ENCODE data around the gene SLC22A1. TPM values are rescaled to one million over a fixed set of nuclear protein-coding genes. Genes with fewer than 3 reads are reported as not detected.

The SLC22A1 gene
- total RNA-seq, 1 donor from 2014 or later: 3.2 TPM

DNA sequence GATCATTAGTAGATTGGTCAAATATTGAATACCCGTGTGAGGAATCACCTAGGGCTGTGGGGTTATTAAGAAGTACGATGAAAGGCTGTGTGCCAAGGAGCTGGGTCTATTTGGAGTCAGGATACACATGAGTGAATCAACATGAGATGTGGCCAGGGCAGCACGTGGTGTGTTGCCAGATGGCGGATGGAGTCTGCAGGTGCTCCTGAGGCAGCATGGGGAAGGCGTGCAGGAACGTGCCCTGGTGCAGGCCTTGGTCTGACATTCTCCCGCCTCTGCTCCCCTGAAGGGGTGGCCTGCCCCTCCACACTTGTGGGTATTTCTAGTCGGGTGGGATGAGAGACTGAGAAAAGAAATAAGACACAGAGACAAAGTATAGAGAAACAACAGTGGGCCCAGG lies 39.0 kb upstream of the SLC22A1 start:
- H4K20me1 ChIP-seq (ENCODE audit: insufficient read depth, low read length): no peaks in the 10 kb centered on the region
- Mint-ChIP-seq H3K27me3 (ENCODE audit: low read depth, unreplicated experiment) (no peaks in the 10 kb centered on the region), H3K4me3 (ENCODE audit: unreplicated experiment) (no peak overlapping the region), H3K9me3 (ENCODE audit: unreplicated experiment) (no peaks in the 10 kb centered on the region), H3K36me3 (ENCODE audit: low read depth, unreplicated experiment) (peaks cover 25% of the 10 kb centered on the region), H3K27ac (ENCODE audit: unreplicated experiment) (peak overlapping the region; percentile 23), H3K4me1 (ENCODE audit: low read depth, unreplicated experiment) (no peaks in the 10 kb centered on the region)
- TF ChIP-seq, protein P1, sequence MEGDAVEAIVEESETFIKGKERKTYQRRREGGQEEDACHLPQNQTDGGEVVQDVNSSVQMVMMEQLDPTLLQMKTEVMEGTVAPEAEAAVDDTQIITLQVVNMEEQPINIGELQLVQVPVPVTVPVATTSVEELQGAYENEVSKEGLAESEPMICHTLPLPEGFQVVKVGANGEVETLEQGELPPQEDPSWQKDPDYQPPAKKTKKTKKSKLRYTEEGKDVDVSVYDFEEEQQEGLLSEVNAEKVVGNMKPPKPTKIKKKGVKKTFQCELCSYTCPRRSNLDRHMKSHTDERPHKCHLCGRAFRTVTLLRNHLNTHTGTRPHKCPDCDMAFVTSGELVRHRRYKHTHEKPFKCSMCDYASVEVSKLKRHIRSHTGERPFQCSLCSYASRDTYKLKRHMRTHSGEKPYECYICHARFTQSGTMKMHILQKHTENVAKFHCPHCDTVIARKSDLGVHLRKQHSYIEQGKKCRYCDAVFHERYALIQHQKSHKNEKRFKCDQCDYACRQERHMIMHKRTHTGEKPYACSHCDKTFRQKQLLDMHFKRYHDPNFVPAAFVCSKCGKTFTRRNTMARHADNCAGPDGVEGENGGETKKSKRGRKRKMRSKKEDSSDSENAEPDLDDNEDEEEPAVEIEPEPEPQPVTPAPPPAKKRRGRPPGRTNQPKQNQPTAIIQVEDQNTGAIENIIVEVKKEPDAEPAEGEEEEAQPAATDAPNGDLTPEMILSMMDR (IDR thresholded peaks at IDR 0.05; ENCODE audit: insufficient read depth, low read depth, low read length): no peak
- no peak for TF ChIP-seq EZH2 (IDR thresholded peaks at IDR 0.05; ENCODE audit: insufficient read depth, low read length)
- FAIRE-seq: no peak
- H3K27me3 ChIP-seq (ENCODE audit: insufficient read depth, low read length): no peaks in the 10 kb centered on the region
- DNase-seq (ENCODE audit: low read depth): no peak
- no peaks in the 10 kb centered on the region for H3K4me1 ChIP-seq (ENCODE audit: insufficient read depth, low read length)
- H3K9ac ChIP-seq (ENCODE audit: low read length): no peak overlapping the region
- no peak overlapping the region for H2AFZ ChIP-seq (ENCODE audit: low read depth, low read length)
- no peak overlapping the region for H3K27ac ChIP-seq (ENCODE audit: low read depth, low read length)
- peaks cover 23% of the 10 kb centered on the region for H3K36me3 ChIP-seq (ENCODE audit: insufficient read depth, low read length)
- no peak overlapping the region for H3K4me2 ChIP-seq (ENCODE audit: low read length)
- no peaks in the 10 kb centered on the region for H3K9me3 ChIP-seq (ENCODE audit: insufficient read depth, low read depth, low read length)
- H3K4me3 ChIP-seq (ENCODE audit: insufficient read depth, low read depth, low read length): no peak overlapping the region
- H3K79me2 ChIP-seq (ENCODE audit: insufficient read depth, low read length): no peaks in the 10 kb centered on the region

DNA sequence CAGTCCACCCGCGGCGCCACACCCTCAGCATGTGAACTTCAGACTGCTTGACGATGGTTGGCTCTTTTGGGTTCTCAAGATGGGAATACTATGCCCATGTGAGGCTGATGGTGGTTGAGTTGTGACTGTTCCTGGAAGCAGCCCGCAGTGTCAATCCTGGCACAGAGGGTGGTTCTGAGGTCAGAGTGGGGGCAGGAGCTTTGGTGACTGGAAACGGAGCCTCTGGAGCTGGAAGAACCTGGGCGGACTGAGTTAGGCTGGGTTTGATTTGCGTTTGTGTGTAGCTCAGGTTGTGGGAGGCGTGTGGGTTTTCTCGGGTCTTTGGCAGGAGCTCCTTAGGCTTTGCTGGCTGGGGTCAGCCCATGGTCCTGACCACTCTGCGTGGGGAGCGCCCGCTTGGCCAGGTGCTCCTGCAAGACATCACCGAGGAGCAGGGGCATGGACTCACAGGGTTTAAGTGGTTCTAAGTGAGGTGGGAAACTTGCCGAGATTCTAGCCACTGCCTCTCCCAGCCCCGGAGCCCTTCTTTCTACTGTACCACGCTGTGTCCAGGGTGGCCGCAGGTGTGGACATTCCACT lies 37.3 kb upstream of the SLC22A1 start:
- peaks cover 25% of the 10 kb centered on the region for H3K36me3 Mint-ChIP-seq (ENCODE audit: low read depth, unreplicated experiment)
- Histone ChIP-seq H3K36me3 (ENCODE audit: insufficient read depth, low read length) (peaks cover 28% of the 10 kb centered on the region), H3K4me3 (ENCODE audit: insufficient read depth, low read depth, low read length) (no peak overlapping the region), H3K79me2 (ENCODE audit: insufficient read depth, low read length) (no peaks in the 10 kb centered on the region), H3K9ac (ENCODE audit: low read length) (no peak overlapping the region), H3K4me2 (ENCODE audit: low read length) (no peak overlapping the region), H3K9me3 (ENCODE audit: insufficient read depth, low read depth, low read length) (no peaks in the 10 kb centered on the region), H4K20me1 (ENCODE audit: insufficient read depth, low read length) (peaks cover 12% of the 10 kb centered on the region), H3K27me3 (ENCODE audit: insufficient read depth, low read length) (no peaks in the 10 kb centered on the region), H3K27ac (ENCODE audit: low read depth, low read length) (no peak overlapping the region), H2AFZ (ENCODE audit: low read depth, low read length) (no peak overlapping the region), H3K4me1 (ENCODE audit: insufficient read depth, low read length) (no peaks in the 10 kb centered on the region)
- no peak for FAIRE-seq
- no peaks in the 10 kb centered on the region for H3K9me3 Mint-ChIP-seq (ENCODE audit: unreplicated experiment)
- no peaks in the 10 kb centered on the region for H3K27me3 Mint-ChIP-seq (ENCODE audit: low read depth, unreplicated experiment)
- TF ChIP-seq, protein P1 (IDR thresholded peaks at IDR 0.05; ENCODE audit: insufficient read depth, low read depth, low read length): no peak
- no peak for TF ChIP-seq EZH2 (IDR thresholded peaks at IDR 0.05; ENCODE audit: insufficient read depth, low read length)
- no peak overlapping the region for H3K4me3 Mint-ChIP-seq (ENCODE audit: unreplicated experiment)
- no peak overlapping the region for H3K27ac Mint-ChIP-seq (ENCODE audit: unreplicated experiment)
- no peaks in the 10 kb centered on the region for H3K4me1 Mint-ChIP-seq (ENCODE audit: low read depth, unreplicated experiment)
- DNase-seq (ENCODE audit: low read depth): no peak

DNA sequence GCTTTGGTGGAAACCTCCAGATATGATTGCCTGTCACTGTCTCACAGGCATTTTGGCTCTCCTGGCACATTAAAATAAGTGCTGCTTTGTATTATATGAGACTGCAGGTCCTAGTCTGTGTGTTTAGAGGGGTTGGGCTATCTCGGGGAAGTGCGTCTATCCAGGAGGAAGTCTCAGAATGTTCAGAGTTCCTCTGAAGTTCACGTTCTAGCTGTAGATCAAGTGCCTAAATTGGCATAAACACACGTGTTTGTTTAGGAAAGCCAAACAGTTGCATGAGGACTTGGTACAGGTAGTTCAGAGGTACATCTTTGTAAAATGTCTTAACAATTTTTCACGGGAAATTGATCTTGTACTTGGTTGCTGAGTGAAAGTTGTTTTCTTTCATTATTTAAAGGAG lies 36.4 kb upstream of the SLC22A1 start:
- Histone ChIP-seq H3K4me1 (ENCODE audit: insufficient read depth, low read length) (no peaks in the 10 kb centered on the region), H3K4me2 (ENCODE audit: low read length) (no peak overlapping the region), H3K9ac (ENCODE audit: low read length) (no peak overlapping the region), H3K4me3 (ENCODE audit: insufficient read depth, low read depth, low read length) (no peak overlapping the region), H3K9me3 (ENCODE audit: insufficient read depth, low read depth, low read length) (no peaks in the 10 kb centered on the region), H3K27ac (ENCODE audit: low read depth, low read length) (no peak overlapping the region), H3K27me3 (ENCODE audit: insufficient read depth, low read length) (no peaks in the 10 kb centered on the region), H4K20me1 (ENCODE audit: insufficient read depth, low read length) (peaks cover 15% of the 10 kb centered on the region), H2AFZ (ENCODE audit: low read depth, low read length) (no peak overlapping the region), H3K79me2 (ENCODE audit: insufficient read depth, low read length) (no peaks in the 10 kb centered on the region), H3K36me3 (ENCODE audit: insufficient read depth, low read length) (peaks cover 27% of the 10 kb centered on the region)
- no peak overlapping the region for H3K27ac Mint-ChIP-seq (ENCODE audit: unreplicated experiment)
- DNase-seq (ENCODE audit: low read depth) (no peak), FAIRE-seq (no peak)
- H3K4me3 Mint-ChIP-seq (ENCODE audit: unreplicated experiment): no peak overlapping the region
- no peaks in the 10 kb centered on the region for H3K9me3 Mint-ChIP-seq (ENCODE audit: unreplicated experiment)
- peaks cover 25% of the 10 kb centered on the region for H3K36me3 Mint-ChIP-seq (ENCODE audit: low read depth, unreplicated experiment)
- TF ChIP-seq, protein P1 (IDR thresholded peaks at IDR 0.05; ENCODE audit: insufficient read depth, low read depth, low read length): no peak
- TF ChIP-seq EZH2 (IDR thresholded peaks at IDR 0.05; ENCODE audit: insufficient read depth, low read length): no peak
- H3K4me1 Mint-ChIP-seq (ENCODE audit: low read depth, unreplicated experiment): no peaks in the 10 kb centered on the region
- H3K27me3 Mint-ChIP-seq (ENCODE audit: low read depth, unreplicated experiment): no peaks in the 10 kb centered on the region

Data from astrocyte (in vitro differentiated cells and primary cell).